ENCODE measurements around the gene ZMYND19.
"Not testable (repeated sequence)": the region's sequence is repeated elsewhere in the genome, so short reads cannot be mapped to it uniquely, and the experiment has no call there.

Gene ZMYND19

GRCh38 chr9:137611623-137612609 is 21.6 kb upstream of the ZMYND19 start:
- in situ Hi-C loops (cut with HindIII; ENCODE audit: low pct_unique_long_range_greater_than_20kb, low sequenced_read_pairs), result no loop called here
- peak; percentile 97 to 99 for DNase-seq (ENCODE audit: low read depth in 1 of 2, low spot score in 1 of 2)
- no peak for TF ChIP-seq JUND (IDR thresholded peaks at IDR 0.05; ENCODE audit: low read depth)

DNA sequence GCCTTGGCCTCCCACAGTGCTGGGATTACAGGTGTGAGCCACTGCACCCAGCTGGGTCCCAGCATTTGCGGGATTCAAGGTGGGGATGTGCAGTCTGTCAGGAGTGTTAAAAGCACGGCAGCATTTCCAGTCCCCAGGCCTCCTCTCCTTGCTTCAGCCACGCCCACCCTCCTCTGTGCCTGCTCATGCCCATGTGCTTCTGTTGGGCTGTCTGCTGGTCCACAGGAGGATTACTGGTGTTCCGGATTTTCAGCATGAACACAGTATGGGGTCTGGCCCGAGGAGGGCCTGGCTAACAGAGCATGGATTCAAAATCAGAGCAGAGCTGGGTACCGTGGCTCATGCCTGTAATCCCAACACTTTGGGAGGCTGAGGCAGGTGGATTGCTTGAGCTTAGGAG is 20.6 kb upstream of the ZMYND19 start:
- DNase-seq (ENCODE audit: low read depth in 1 of 2, low spot score in 1 of 2), result peak in 1 of 2 experiments; percentile 57
- no peak for TF ChIP-seq JUND (IDR thresholded peaks at IDR 0.05; ENCODE audit: low read depth)
- in situ Hi-C loops (cut with HindIII; ENCODE audit: low pct_unique_long_range_greater_than_20kb, low sequenced_read_pairs), result no loop called here

GRCh38 chr9:137607141-137607857 is 17.0 kb upstream of the ZMYND19 start:
- TF ChIP-seq JUND (IDR thresholded peaks at IDR 0.05; ENCODE audit: low read depth), result no peak
- in situ Hi-C loops (cut with HindIII; ENCODE audit: low pct_unique_long_range_greater_than_20kb, low sequenced_read_pairs), result no loop called here
- DNase-seq (ENCODE audit: low read depth in 1 of 2, low spot score in 1 of 2), result peak in 1 of 2 experiments; percentile 41

DNA sequence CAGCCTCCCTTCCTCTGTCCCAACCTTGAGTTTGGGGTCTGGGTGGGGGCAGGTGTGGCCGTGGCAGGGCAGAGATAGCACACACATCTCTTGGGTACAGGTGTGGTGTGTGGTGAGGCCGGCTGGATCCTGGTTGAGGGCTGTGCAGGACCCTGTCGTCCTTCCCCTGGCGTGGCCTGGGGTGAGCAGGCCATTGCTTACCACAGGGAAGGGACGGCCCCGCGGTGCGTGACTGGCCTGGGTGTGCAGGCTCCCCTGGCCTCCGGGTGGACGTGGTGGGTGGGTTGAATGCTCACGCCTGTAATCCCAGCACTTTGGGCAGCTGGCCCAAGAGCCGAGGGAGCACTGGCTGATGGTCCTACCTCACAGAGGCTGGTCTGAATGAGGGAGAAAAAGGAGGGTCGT is 16.4 kb upstream of the ZMYND19 start:
- in situ Hi-C loops (cut with HindIII; ENCODE audit: low pct_unique_long_range_greater_than_20kb, low sequenced_read_pairs), result no loop called here
- no peak for TF ChIP-seq JUND (IDR thresholded peaks at IDR 0.05; ENCODE audit: low read depth)
- no peak for DNase-seq (ENCODE audit: low read depth in 1 of 2, low spot score in 1 of 2)

- DNase-seq (ENCODE audit: low read depth in 1 of 2, low spot score in 1 of 2), result peak in 1 of 2 experiments; percentile 48
- in situ Hi-C loops (cut with HindIII; ENCODE audit: low pct_unique_long_range_greater_than_20kb, low sequenced_read_pairs), result no loop called here
- TF ChIP-seq JUND (IDR thresholded peaks at IDR 0.05; ENCODE audit: low read depth), result no peak
These were observed 15.8 kb upstream of the ZMYND19 start for GRCh38 chr9:137606005-137606621.

DNA sequence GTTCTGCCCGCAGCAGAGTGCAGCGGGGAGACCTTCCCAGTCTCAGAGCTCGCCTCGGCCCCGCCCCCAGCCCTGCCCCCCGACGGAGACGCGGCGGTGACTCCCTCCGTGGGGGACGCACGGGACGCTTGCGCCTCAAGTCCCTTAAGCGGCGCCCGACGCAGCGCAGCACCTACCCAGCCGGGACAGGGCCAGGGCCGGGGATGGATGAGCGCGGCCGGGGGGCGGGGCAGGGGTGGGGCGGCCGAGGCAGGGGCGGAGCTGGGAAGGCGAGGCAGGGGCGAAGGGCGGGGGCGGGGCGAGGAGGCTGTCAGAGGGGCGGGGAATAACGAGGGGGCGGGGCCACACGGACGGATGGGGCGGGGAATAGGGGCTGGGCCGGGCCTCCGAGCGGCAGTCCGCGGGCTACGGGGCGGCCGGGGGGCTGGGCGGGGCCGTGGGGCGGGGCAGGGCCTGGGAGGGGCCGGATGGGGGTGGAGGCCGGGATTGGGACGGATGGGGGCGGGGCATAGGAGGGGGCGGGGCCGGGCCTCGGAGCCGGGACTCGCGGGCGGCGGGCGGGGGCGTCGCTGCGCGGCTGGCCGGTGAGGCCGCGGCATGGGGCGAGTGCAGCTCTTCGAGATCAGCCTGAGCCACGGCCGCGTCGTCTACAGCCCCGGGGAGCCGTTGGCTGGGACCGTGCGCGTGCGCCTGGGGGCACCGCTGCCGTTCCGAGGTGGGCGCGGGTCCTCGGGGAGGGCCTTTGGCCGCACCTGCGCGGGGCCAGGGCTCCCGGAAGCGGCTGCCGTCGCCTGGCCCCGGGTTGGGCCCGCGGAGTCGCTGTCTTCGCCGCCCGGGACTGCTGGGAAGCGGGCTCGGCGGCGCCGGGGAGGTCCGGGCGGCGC is 15.1 kb upstream of the ZMYND19 start, which contains the start of gene ARRDC1:
Gene ARRDC1, plus strand, starts transcription at position 566 of the 884 bp plus-strand sequence. Its CDS starts 32 bp downstream, at position 598.
- DNase-seq (ENCODE audit: low read depth in 1 of 2, low spot score in 1 of 2), result peak; percentile 80 to 99
- no peak for TF ChIP-seq JUND (IDR thresholded peaks at IDR 0.05; ENCODE audit: low read depth)
- in situ Hi-C loops (cut with HindIII; ENCODE audit: low pct_unique_long_range_greater_than_20kb, low sequenced_read_pairs), result no loop called here

GRCh38 chr9:137604345-137605086 is 14.2 kb upstream of the ZMYND19 start:
- in situ Hi-C loops (cut with HindIII; ENCODE audit: low pct_unique_long_range_greater_than_20kb, low sequenced_read_pairs), result no loop called here
- DNase-seq (ENCODE audit: low read depth in 1 of 2, low spot score in 1 of 2), result no peak
- no peak for TF ChIP-seq JUND (IDR thresholded peaks at IDR 0.05; ENCODE audit: low read depth)

DNA sequence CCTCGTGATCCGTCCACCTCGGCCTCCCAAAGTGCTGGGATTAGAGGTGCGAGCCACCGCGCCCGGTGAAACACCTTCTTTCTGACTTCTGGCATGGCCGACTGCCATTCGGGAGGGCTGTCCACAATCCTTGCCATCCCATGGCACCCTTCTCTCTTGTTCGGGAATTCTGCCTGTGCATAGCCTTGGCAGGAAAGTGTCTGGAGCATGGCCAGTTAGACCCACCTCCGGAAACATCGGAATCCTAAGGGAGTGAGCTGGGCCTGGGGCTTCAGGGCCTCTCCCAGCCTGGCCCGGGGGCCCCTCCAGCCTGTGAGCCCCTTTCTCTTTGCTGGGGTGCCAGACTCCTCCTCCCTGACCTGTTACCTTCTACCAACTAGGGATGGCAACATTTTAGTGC is 13.6 kb upstream of the ZMYND19 start:
- in situ Hi-C loops (cut with HindIII; ENCODE audit: low pct_unique_long_range_greater_than_20kb, low sequenced_read_pairs), result no loop called here
- no peak for DNase-seq (ENCODE audit: low read depth in 1 of 2, low spot score in 1 of 2)
- TF ChIP-seq JUND (IDR thresholded peaks at IDR 0.05; ENCODE audit: low read depth), result no peak

DNA sequence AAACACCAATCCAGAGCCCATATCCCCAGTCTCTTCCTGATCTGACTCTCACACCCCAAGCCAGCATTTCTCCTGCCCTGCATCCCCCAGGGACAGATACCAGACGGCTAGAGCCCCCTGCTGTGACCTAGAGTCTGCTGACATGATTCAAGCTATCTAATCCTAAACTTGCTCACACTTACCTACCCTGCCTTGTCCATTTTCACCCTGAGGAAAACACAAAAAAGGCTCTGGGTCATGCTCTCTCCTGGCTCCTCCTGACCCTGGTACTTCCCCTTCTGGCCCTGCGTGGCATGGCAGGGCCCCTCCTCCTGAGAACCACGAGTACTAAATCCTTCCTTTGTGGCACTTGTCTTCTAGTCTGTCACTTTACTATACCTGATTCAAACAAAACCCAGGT is 12.3 kb upstream of the ZMYND19 start:
- in situ Hi-C loops (cut with HindIII; ENCODE audit: low pct_unique_long_range_greater_than_20kb, low sequenced_read_pairs), result no loop called here
- DNase-seq (ENCODE audit: low read depth in 1 of 2, low spot score in 1 of 2), result no peak
- no peak for TF ChIP-seq JUND (IDR thresholded peaks at IDR 0.05; ENCODE audit: low read depth)

GRCh38 chr9:137598943-137599342 is 8.6 kb upstream of the ZMYND19 start:
- TF ChIP-seq JUND (IDR thresholded peaks at IDR 0.05; ENCODE audit: low read depth), result no peak
- DNase-seq (ENCODE audit: low read depth in 1 of 2, low spot score in 1 of 2), result no peak
- in situ Hi-C loops (cut with HindIII; ENCODE audit: low pct_unique_long_range_greater_than_20kb, low sequenced_read_pairs), result no loop called here

- DNase-seq (ENCODE audit: low read depth in 1 of 2, low spot score in 1 of 2); in situ Hi-C loops (cut with HindIII; ENCODE audit: low pct_unique_long_range_greater_than_20kb, low sequenced_read_pairs): not testable (repeated sequence)
These were observed 6.3 kb upstream of the ZMYND19 start for GRCh38 chr9:137596577-137596976.
